Lower leg skin (tissue), 4 donors: ENCODE results near the gene TK2. TPM values are rescaled to one million over a fixed set of nuclear protein-coding genes. Genes with fewer than 3 reads are reported as not detected.

Experiments
- DNase-seq, 2 donors: peaks; one replicate each; pipeline ENCODE4 v3.0.0-alpha.2; 2019; ENCODE audit warnings: low spot score in 2 of 2
- H3K4me3 ChIP-seq: fragments of 200-600 bp; sonication (generic); 2 replicates; pipeline ENCODE4 v1.5.1; 2017; ENCODE audit warnings: mild to moderate bottlenecking, low read depth; ENCODE audit not compliant: poor library complexity, severe bottlenecking
- CTCF ChIP-seq, 3 donors: fragments of 450-650 bp; IDR thresholded peaks; one replicate each; pipeline ENCODE4 v1.5.1; 2016; ENCODE audit warnings: antibody characterized with exemption in 3 of 3, mild to moderate bottlenecking in 3 of 3, moderate library complexity in 2 of 3
- POLR2A ChIP-seq, 2 donors: fragments of 450-650 bp; IDR thresholded peaks; one replicate each; pipeline ENCODE4 v1.6.1; 2016 to 2017; ENCODE audit warnings: antibody characterized with exemption in 2 of 2, mild to moderate bottlenecking in 1 of 2, moderate library complexity in 1 of 2
- WGBS, 2 donors: methylation state at CpG; one replicate each; pipeline ENCODE4 v1.1.5; 2018; 5-methylcytosine and 5-hydroxymethylcytosine counted together
- intact Hi-C: fragments of 100-400 bp; cut with DNase I; formaldehyde crosslinking; loops from one replicate; pipeline ENCODE4 v1.15.0; 2023; ENCODE audit warnings: low total_unique reads
- total RNA-seq, 4 donors: library from RNA; depleted of rRNA; stranded (reverse); fragments of >200 nt; gene quantifications; one replicate each; pipeline ENCODE4 v1.1.0, GENCODE V29; 2016

Gene TK2
- total RNA-seq, 4 donors from 2014 or later, result 15.3 to 28.3 (median 22.6) TPM

GRCh38 chr16:66552286-66553177, 2.6 kb upstream of the TK2 start, which contains the start of gene CKLF:
Gene CKLF, plus strand, starts transcription at chr16:66552576. Its CDS starts 140 bp downstream, at chr16:66552716.
- intact Hi-C loops, result no loop called here
- peak within 1 kb of the TSS; percentile 44 for H3K4me3 ChIP-seq
- DNase-seq, result peak; percentile 85 to 96
- 4 to 9% methylated on average over 54 to 62 of the region's 63 CpGs for WGBS, 2 donors
- no peak for TF ChIP-seq CTCF (IDR thresholded peaks at IDR 0.05)
- no peak for TF ChIP-seq POLR2A (IDR thresholded peaks at IDR 0.05)

- H3K4me3 ChIP-seq, result peak overlapping the region; percentile 44
- no peak for TF ChIP-seq POLR2A (IDR thresholded peaks at IDR 0.05)
- no peak for TF ChIP-seq CTCF (IDR thresholded peaks at IDR 0.05)
- intact Hi-C loops, result no loop called here
- WGBS, 2 donors, result 20 to 22% methylated on average over 8 of the region's 8 CpGs
- no peak for DNase-seq
Observed at GRCh38 chr16:66551788-66552285, 1.9 kb upstream of the TK2 start.

- DNase-seq, result no peak
- intact Hi-C loops, result no loop called here
- 29 to 40% methylated on average over 5 to 6 of the region's 6 CpGs for WGBS, 2 donors
- TF ChIP-seq POLR2A (IDR thresholded peaks at IDR 0.05), result no peak
- TF ChIP-seq CTCF (IDR thresholded peaks at IDR 0.05), result no peak
- H3K4me3 ChIP-seq, result no peak overlapping the region
Observed at GRCh38 chr16:66551348-66551759, 1.4 kb upstream of the TK2 start.

GRCh38 chr16:66548868-66549267, 1.1 kb downstream of the TK2 start:
- intact Hi-C loops, result loop anchor here (10.0 kb wide), 1 partner anchor 1814 kb away; no protein-coding TSS in a partner anchor
- no peak for DNase-seq
- H3K4me3 ChIP-seq, result peak overlapping the region; percentile 62
- 39 to 61% methylated on average over 9 of the region's 9 CpGs for WGBS, 2 donors
- TF ChIP-seq CTCF (IDR thresholded peaks at IDR 0.05), result no peak
- no peak for TF ChIP-seq POLR2A (IDR thresholded peaks at IDR 0.05)

- 77 to 88% methylated on average over 4 of the region's 4 CpGs for WGBS, 2 donors
- H3K4me3 ChIP-seq, result no peak overlapping the region
- TF ChIP-seq CTCF (IDR thresholded peaks at IDR 0.05) (no peak), POLR2A (IDR thresholded peaks at IDR 0.05) (no peak)
- peak in 1 of 2 donors; percentile 83 for DNase-seq
- intact Hi-C loops, result loop anchor here (10.0 kb wide), 1 partner anchor 1813 kb away; no protein-coding TSS in a partner anchor
Observed at GRCh38 chr16:66548068-66548467, 1.9 kb downstream of the TK2 start.
